Fibroblast of the aortic adventitia (primary cell): ENCODE results near the gene AOAH. TPM values are rescaled to one million over a fixed set of nuclear protein-coding genes. Genes with fewer than 3 reads are reported as not detected.
"Not testable (repeated sequence)": the region's sequence is repeated elsewhere in the genome, so short reads cannot be mapped to it uniquely, and the experiment has no call there.

Source experiments
- DNase-seq: peaks from one replicate; pipeline ENCODE4 v3.0.0-alpha.2; 2010; ENCODE audit warnings: low read depth
- H3K4me3 ChIP-seq: 2 replicates; pipeline ENCODE4 v1.5.1; 2011; ENCODE audit warnings: low read depth, mild to moderate bottlenecking, control low read depth, low read length, moderate library complexity
- CTCF ChIP-seq: IDR thresholded peaks from 2 replicates; pipeline ENCODE4 v1.5.1; 2011; ENCODE audit warnings: mild to moderate bottlenecking, low read length, control low read depth, inconsistent platforms; ENCODE audit not compliant: insufficient read depth
- total RNA-seq: library from RNA; depleted of rRNA; stranded (reverse); fragments of >200 nt; gene quantifications from 2 replicates; pipeline ENCODE4 v1.2.3, GENCODE V29; 2012; ENCODE audit warnings: low replicate concordance

AOAH gene
- total RNA-seq, 1 donor, result not detected

GRCh38 chr7:36469236-36469635 lies 255.1 kb downstream of the AOAH start:
- DNase-seq, result peak; percentile 44
- no peak overlapping the region for H3K4me3 ChIP-seq
- TF ChIP-seq CTCF, result no peak

- DNase-seq, result peak; percentile 81
- no peak for TF ChIP-seq CTCF
- H3K4me3 ChIP-seq, result no peak overlapping the region
Observed at GRCh38 chr7:36468370-36469101, 255.8 kb downstream of the AOAH start.

- DNase-seq, H3K4me3 ChIP-seq: not testable (repeated sequence)
Observed at GRCh38 chr7:36466001-36466400, 258.3 kb downstream of the AOAH start.

- H3K4me3 ChIP-seq, result no peak overlapping the region
- no peak for TF ChIP-seq CTCF
Observed at GRCh38 chr7:36464271-36464670, 260.0 kb downstream of the AOAH start.

More at GRCh38 chr7:36464271-36464670, 260.0 kb downstream of the AOAH start:
- no peak for DNase-seq
